Fibroblast of pulmonary artery (primary cell): ENCODE data around the gene EIF4B.
"Not testable (repeated sequence)": the region's sequence is repeated elsewhere in the genome, so short reads cannot be mapped to it uniquely, and the experiment has no call there.

Source experiments
- DNase-seq: peaks from one replicate; pipeline ENCODE4 v3.0.0-alpha.2; 2010; ENCODE audit warnings: low read depth
- H3K4me3 ChIP-seq: replicated peaks from 2 replicates; pipeline ENCODE4 v1.5.1; 2011; ENCODE audit warnings: low read depth, mild to moderate bottlenecking, control low read depth, low read length, moderate library complexity
- CTCF ChIP-seq: IDR thresholded peaks from 2 replicates; pipeline ENCODE4 v1.5.1; 2011; ENCODE audit warnings: mild to moderate bottlenecking, control low read depth, low read length, inconsistent platforms; ENCODE audit errors: missing control alignments

EIF4B gene

GRCh38 chr12:53011889-53012288 is 5.6 kb downstream of the EIF4B start:
- H3K4me3 ChIP-seq: no peak overlapping the region
- DNase-seq: no peak
- TF ChIP-seq CTCF: no peak

- no peak overlapping the region for H3K4me3 ChIP-seq
- no peak for TF ChIP-seq CTCF
- DNase-seq: no peak
These were observed 6.7 kb downstream of the EIF4B start for GRCh38 chr12:53012928-53013327.

- DNase-seq: no peak
- no peak overlapping the region for H3K4me3 ChIP-seq
- no peak for TF ChIP-seq CTCF
These were observed 8.5 kb downstream of the EIF4B start for GRCh38 chr12:53014709-53015108.

- no peak for DNase-seq
- H3K4me3 ChIP-seq: no peak overlapping the region
- no peak for TF ChIP-seq CTCF
These were observed 19.0 kb downstream of the EIF4B start for GRCh38 chr12:53025250-53025649.

GRCh38 chr12:53027014-53027413 is 20.8 kb downstream of the EIF4B start:
- not testable (repeated sequence) for DNase-seq, H3K4me3 ChIP-seq

GRCh38 chr12:53031616-53032015 is 25.4 kb downstream of the EIF4B start:
- DNase-seq: no peak
- H3K4me3 ChIP-seq: no peak overlapping the region
- no peak for TF ChIP-seq CTCF

- DNase-seq, H3K4me3 ChIP-seq: not testable (repeated sequence)
These were observed 27.6 kb downstream of the EIF4B start for GRCh38 chr12:53033832-53034231.

GRCh38 chr12:53034459-53034858 is 28.2 kb downstream of the EIF4B start:
- TF ChIP-seq CTCF: no peak
- H3K4me3 ChIP-seq: no peak overlapping the region
- no peak for DNase-seq
